ENCODE data around the gene AFF1.
A peak's percentile ranks its signal among the peaks of the same experiment; 100 is the strongest.
"Not testable (repeated sequence)": the region's sequence is repeated elsewhere in the genome, so short reads cannot be mapped to it uniquely, and the experiment has no call there.

AFF1 gene

GRCh38 chr4:87118826-87119225 is 184.0 kb downstream of the AFF1 start:
- FAIRE-seq, result no peak

GRCh38 chr4:87120010-87120409 is 185.2 kb downstream of the AFF1 start:
- no peak for FAIRE-seq

GRCh38 chr4:87120411-87121162 is 185.8 kb downstream of the AFF1 start:
- no peak for FAIRE-seq

- no peak for FAIRE-seq
Measured at GRCh38 chr4:87121341-87122065, 186.7 kb downstream of the AFF1 start.

- FAIRE-seq, result no peak
Measured at GRCh38 chr4:87122252-87122651, 187.4 kb downstream of the AFF1 start.

- no peak for FAIRE-seq
Measured at GRCh38 chr4:87126056-87126455, 191.2 kb downstream of the AFF1 start.

DNA sequence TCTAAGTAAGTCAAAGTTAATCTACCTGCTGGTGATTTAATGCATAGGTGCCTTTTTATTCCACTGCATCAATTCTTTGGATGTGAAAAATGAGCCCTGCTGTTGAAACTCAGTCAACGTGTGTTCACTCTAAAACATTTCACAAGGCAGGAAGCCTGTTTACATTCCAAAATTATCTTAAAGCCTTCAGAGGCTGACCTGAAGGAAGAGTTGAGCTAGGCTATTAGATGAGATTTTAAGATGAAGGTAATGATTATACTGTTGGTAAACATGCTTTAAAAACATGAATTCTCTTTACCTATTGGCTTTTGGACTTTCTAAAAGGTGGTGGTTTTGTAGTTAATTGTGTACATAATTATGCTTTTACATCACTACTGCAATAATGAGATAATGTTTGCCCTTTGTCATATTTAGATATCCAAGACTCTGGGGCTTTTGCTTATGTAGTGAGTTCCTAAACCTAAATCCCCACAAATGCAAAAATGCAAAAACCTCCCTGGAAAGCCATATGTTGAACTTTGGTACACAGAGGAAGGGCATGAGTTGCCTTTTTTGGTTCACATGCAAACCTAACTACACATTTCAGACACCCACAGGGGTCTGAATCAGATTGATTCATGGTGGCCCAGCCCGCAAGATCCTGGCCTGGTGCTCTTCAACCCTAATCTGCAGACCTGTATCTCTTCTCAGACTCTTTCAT is 193.3 kb downstream of the AFF1 start:
- no peak for FAIRE-seq

GRCh38 chr4:87129681-87130080 is 194.9 kb downstream of the AFF1 start:
- FAIRE-seq, result no peak

DNA sequence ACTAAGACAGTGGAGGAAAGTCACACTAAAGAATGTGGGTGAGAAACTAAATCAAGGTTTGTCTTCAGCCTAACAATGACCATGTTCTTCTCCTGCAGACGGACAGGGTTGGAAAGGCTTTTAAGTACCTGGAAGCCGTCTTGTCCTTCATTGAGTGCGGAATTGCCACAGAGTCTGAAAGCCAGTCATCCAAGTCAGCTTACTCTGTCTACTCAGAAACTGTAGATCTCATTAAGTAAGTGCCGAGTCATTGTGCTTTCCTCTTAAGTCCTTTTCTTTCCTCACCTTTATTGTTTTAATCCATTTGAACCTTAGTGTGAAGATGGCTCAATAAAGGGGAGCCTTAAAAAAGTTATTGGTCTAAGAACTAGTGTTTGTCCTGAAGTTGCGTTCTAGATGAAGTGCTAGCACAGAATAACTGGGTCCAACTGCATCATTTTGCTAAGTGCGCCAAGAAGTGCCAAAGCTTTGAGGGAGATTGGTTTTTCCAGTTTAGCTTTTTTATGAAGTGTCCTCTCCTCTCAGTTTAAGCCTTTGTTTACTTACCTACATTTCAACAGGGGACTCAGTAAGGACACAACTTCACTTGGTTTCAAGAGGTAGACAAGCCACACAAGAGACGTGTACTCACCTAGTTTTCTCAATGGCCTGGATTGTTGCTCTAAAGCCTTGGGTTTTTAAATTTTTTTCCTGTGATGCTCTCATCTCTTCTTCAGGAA is 196.3 kb downstream of the AFF1 start:
- no peak for FAIRE-seq

GRCh38 chr4:87132035-87132434 is 197.2 kb downstream of the AFF1 start:
- no peak for FAIRE-seq

GRCh38 chr4:87133183-87133582 is 198.4 kb downstream of the AFF1 start:
- FAIRE-seq, result no peak

GRCh38 chr4:87134122-87134521 is 199.3 kb downstream of the AFF1 start:
- FAIRE-seq, result no peak

GRCh38 chr4:87141428-87141827 is 206.6 kb downstream of the AFF1 start:
- FAIRE-seq, result no peak

- no peak for FAIRE-seq
Measured at GRCh38 chr4:87144356-87144755, 209.5 kb downstream of the AFF1 start.

- FAIRE-seq, result not testable (repeated sequence)
Measured at GRCh38 chr4:87145934-87146333, 211.1 kb downstream of the AFF1 start.

DNA sequence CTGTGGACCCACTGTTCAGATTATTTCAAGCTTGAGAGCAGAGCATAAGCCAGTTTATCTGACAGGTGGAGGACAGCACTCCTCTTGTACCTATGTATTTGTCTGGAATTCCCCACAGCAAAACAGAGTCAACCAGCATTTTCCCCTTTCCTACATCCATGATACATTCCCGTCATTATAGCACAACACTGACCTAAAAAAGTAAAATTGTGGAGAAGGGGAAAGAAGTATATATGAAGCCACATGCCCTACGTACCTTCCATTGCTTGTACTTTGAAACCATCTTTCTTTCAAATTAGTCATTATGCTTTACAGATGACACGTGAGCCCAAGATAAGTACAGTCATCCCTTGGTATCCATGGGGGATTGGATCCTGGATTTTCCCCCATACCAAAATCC is 212.3 kb downstream of the AFF1 start:
- no peak for FAIRE-seq

GRCh38 chr4:87150498-87151261 is 215.9 kb downstream of the AFF1 start:
- peak; percentile 96 for FAIRE-seq

GRCh38 chr4:87151730-87152129 is 216.9 kb downstream of the AFF1 start:
- no peak for FAIRE-seq

GRCh38 chr4:87152310-87153041 is 217.7 kb downstream of the AFF1 start:
- no peak for FAIRE-seq

- FAIRE-seq, result no peak
Measured at GRCh38 chr4:87153078-87153870, 218.5 kb downstream of the AFF1 start.

DNA sequence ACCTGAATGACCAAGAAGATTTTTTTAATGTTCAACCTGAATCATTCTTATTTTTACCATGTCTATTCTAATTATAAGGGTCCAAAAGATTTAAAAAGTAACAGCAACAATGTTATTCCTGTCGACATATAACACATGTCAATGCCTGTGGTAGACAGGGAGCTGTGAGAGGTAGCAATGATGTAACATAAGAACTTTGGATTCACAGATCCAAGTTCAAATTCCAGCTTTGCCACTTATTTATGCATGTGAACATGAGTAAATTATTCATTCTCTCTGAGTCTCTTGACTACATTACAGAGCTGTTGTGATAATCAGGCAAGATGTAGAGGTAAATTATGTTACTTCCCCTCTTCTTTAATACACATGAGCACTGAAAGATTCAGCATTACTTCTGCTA is 231.1 kb downstream of the AFF1 start:
- FAIRE-seq, result no peak
